Activated CD8-positive, alpha-beta memory T cell treated with anti-CD3 and anti-CD28 coated beads for 36 hours (primary cell): ENCODE data around the gene LRBA. TPM values are rescaled to one million over a fixed set of nuclear protein-coding genes. Genes with fewer than 3 reads are reported as not detected.
"Not testable (repeated sequence)": the region's sequence is repeated elsewhere in the genome, so short reads cannot be mapped to it uniquely, and the experiment has no call there.

Source experiments
- CTCF ChIA-PET: fragments of 350-600 bp; sonication (Branson Sonifier 250); formaldehyde crosslinking; loops from one replicate; lab custom pipeline; 2021; ENCODE audit warnings: antibody characterized with exemption; lab: Charles Lee
- POLR2A ChIA-PET: fragments of 350-600 bp; sonication (Branson Sonifier 250); formaldehyde crosslinking; loops from one replicate; lab custom pipeline; 2021; ENCODE audit warnings: antibody characterized with exemption; lab: Charles Lee
- total RNA-seq, 2 experiments: library from RNA; stranded (reverse); gene quantifications; one replicate each; pipeline ENCODE4 v1.2.3, GENCODE V29; 2021

Gene LRBA
- total RNA-seq, 2 experiments from 2014 or later, result 62.2 to 64.8 TPM

DNA sequence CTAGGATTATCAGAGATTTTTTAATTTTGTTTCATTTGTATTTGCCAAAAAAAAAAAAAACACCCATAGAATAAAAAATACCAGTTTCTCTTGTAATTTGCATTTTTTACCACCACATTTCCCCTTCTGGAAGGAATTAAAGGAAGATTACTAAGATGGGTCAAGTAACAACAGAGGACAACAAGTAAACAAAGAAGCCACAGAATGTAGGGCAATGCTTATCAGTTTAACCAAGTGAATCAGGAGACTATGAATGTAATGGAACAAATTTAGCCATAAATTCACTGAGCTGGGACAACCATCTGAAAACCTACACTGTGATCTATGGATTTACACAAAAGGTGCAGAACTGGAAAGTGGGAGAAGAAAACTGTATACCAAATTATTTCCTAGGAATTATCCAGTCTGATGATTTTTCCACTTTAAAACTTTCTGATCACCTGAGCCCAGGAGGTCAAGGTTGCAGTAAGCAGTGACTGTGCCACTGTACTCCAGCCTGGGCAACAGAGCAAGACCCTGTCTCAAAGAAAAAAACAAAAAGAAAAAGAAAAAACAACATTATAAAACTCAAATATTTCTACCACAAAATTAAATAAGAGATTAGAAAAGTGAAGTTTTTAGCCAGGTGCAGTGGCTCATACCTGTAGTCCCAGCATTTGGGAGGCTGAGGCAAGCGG is 32.4 kb downstream of the LRBA start:
- ChIA-PET CTCF (no interaction called here), POLR2A (no interaction called here)

DNA sequence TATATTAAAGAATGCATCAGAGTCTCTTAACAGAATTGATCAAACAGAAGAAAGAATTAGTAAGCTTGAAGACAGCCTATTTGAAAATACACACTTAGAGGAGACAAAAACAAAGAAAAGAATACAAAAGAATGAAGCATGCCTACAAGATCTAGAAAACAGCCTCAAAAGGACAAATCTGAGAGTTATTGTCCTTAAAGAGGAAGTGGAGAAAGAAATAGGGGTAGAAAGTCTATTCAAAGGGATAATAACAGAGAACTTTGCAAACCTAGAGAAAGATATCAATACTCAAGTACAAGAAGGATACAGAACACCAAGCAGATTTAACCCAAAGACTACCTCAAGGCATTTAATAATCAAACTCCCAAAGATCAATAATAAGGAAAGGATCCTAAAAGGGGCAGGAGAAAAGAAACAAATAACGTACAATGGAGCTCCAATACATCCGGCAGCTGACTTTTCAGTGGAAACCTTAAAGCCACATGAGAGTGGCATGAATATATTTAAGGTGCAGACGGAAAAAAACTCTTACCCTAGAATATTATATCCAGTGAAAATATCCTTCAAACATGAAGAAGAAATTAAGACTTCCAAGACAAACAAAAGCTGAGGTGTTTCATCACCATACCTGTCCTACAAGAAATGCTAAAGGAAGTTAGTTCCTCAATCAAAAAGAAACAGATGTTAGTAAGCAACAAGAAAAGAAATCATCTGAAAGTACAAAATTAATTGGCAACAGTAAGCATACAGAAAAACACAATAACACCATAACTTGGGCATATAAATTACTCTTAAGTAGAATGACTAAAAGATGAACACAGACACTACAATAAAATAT is 36.1 kb downstream of the LRBA start:
- CTCF ChIA-PET, result no interaction called here
- POLR2A ChIA-PET, result no interaction called here

DNA sequence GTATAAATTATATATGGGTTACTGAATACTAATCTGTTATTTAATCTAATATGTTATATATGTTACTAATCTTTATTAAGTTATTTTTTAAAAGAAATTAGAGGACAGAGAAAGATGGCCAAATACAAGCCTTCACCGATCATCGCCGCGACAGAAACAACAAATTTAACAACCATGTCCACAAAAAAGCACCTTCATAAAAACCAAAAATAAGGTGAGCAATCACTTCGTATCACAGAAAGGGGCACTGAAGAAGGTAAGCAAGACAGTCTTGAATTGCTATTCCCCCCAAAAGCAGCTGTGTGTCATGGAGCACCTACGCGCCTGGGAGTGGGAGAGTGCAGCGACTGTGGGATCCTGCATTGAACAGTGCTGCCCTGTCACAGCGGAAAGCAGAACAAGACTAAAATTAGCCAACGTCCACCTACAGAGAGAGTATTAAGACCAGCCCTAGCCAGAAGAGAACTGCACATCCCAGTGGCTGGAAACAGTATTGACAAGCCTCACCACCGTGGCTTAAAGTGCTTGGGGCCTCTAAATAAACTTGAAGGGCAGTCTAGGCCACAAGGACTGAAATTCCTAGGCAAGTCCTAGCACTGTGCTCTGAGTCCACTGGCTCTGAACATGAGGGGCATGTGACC is 38.5 kb downstream of the LRBA start:
- POLR2A ChIA-PET, result no interaction called here
- CTCF ChIA-PET, result interaction anchor here (0.6 kb wide), 1 partner anchor 8 kb away, joined by 3 read pairs; no protein-coding TSS in a partner anchor

DNA sequence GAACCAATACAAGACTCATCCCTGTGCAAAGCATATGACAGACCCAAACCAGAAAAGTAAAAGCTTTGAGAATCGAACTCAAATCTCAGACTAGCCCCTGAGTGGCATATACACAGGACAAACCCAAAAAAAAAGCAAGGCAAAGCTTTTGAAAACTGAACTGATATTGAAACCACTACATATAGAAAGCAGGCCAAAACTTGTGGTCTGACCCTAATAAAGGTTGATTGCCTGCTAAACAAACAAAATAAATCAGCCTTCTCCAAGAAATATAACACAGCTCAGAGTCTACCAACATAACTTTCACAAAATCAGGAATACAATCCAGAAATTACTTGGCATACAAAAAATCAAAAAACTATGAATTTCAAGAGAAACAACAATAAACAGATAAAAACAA is 40.3 kb downstream of the LRBA start:
- ChIA-PET CTCF (no interaction called here), POLR2A (no interaction called here)

DNA sequence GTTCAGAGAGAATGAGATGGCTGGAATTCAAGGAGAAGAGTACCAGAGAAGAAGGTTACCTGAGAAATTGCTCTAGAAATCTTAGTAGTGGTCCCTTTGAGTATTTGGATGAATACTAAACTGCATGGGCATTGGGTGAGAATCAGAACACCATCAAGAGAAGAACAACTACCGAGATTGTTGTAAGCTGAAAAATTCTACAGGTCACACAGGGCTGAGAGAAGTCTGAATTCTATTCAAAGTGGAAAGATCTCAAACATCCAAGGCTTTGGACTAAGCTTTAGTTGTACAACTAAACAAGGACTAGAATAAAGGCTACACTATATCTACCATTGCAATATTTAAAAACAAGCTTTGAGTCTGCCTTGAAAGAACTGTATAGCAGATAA is 40.8 kb downstream of the LRBA start:
- ChIA-PET CTCF (no interaction called here), POLR2A (no interaction called here)

DNA sequence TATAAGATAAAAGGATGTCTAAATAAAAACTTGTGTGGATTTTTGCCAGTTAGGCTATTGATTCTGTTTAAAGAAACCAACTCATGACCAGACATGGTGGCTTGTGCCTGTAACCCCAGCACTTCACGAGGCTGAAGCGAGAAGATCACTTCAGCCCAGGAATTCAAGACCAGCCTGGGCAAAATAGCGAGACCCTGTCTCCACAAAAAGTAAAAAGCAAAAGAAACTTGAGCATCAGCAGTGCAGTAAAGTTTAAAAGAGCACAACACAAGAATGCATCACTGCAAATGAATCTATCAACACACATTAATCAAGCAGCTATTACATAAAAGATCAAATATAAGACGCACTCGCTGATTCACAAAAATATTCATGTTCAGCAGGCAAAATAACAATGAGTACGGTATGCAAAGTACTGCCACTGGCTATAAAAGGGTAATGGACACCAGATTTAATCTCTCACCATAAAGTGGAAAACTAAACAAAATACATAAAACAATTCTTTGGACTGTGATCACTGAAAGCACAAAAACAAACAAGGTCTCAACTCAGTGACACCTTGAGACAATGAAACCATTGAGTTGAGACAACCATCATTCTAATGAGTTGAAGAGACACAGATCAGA is 41.3 kb downstream of the LRBA start:
- ChIA-PET POLR2A (no interaction called here), CTCF (no interaction called here)

DNA sequence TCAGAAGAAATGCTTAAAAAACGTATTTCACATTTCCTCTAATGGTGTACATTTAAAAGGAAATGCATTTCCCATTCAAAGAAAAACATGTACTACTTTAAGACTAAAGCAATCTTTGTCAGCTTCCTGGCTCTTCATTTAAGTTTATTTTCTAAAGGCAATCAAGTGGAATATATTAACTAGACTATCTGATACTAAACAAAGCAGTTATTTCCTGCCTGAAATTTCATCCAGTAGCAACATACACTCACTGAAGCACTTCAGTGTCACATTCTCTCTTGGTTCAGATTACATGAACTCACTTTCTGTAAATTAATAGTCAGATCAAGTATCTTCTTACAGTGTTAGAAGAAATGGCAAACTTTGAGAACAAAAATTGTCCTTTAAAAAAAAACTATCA is 42.5 kb downstream of the LRBA start:
- ChIA-PET CTCF (interaction anchor here (2.8 kb wide), 1 partner anchor 12 kb away, joined by 10 read pairs; no protein-coding TSS in a partner anchor), POLR2A (no interaction called here)

DNA sequence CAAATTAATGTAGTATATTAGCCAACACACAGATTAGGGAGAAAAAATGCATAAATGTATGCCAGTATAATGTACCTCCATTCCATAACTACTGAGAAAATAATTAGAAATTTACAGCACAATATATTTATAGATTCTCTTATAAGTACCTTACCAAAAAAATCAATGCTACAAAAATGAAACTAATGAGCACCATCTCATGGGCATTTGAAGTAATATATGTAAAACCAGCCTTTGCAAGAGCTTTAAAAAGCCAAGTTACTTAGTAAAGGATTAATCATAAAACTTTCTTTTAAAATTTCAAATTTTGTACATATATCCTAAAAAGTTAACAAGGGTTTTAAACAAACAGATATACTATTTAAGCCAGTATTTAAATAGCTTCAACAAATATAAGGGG is 43.2 kb downstream of the LRBA start:
- ChIA-PET CTCF (interaction anchor here (2.8 kb wide), 1 partner anchor 11 kb away, joined by 10 read pairs; no protein-coding TSS in a partner anchor), POLR2A (interaction anchor here (1.3 kb wide), 1 partner anchor 44 kb away, joined by 3 read pairs; no protein-coding TSS in a partner anchor)

DNA sequence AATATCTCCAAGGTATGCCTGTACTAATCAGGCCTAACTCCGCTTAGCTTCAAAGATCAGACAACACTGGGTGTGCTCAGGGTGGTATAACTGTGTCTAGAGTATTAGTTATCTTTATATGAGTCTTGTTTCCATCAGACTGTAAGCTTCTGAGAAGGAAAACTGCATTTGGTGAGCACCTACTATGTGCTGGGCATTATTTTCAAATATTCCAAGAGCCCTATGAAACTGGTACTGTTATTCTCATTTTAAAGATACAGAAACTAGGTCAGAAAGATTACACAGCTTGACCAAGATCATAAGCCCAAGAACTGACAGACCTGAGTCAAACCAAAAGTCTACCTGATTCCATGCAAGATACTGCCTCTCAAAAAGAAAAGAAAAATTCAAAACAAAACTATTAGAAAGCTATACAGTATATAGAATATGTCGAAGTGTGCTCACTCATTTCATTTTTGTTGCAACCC is 44.4 kb downstream of the LRBA start:
- CTCF ChIA-PET, result interaction anchor here (0.7 to 2.8 kb wide), 5 partner anchors 10 to 775 kb away, joined by 3 to 10 read pairs (median 3); no protein-coding TSS in a partner anchor
- POLR2A ChIA-PET, result interaction anchor here (1.3 kb wide), 1 partner anchor 46 kb away, joined by 3 read pairs; no protein-coding TSS in a partner anchor

DNA sequence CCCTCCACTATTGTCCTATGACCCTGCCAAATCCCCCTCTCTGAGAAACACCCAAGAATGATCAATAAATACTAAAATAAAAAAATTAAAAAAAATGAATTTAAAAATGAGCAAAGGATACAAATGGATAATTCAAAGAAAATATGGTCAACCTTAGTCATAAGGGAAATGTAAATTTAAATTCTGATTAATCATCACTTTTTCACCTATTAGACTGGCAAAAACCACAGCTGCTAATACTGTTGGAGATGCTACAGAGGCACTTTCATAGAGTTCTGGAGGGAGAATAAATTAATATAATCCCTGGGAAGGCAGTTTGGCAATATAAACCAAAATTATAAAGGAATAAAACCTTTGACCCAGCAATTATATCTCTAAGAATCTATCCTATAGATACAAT is 50.3 kb downstream of the LRBA start:
- CTCF ChIA-PET, result no interaction called here
- POLR2A ChIA-PET, result no interaction called here

DNA sequence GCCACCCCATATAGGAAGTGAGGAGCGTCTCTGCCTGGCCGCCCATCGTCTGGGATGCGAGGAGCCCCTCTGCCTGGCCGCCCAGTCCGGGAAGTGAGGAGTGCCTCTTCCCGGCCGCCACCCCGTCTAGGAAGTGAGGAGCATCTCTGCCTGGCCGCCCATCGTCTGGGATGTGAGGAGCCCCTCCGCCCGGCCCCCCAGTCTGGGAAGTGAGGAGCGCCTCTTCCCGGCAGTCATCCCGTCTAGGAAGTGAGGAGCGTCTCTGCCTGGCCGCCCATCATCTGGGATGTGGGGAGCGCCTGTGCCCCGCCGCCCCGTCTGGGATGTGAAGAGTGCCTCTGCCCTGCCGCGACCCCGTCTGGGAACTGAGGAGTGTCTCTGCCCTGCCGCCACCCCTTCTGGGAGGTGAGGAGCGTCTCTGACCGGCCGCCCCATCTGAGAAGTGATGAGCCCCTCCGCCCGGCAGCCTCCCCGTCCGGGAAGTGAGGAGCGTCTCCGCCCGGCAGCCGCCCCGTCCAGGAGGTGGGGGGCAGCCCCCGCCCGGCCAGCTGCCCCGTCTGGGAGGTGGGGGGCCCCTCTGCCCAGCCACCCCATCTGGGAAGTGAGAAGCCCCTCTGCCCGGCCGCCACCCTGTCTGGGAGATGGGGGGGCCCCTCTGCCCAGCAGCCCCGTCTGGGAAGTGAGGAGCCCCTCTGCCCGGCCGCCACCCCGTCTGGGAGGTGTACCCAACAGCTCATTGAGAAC is 51.3 kb downstream of the LRBA start:
- POLR2A ChIA-PET, CTCF ChIA-PET: not testable (repeated sequence)

DNA sequence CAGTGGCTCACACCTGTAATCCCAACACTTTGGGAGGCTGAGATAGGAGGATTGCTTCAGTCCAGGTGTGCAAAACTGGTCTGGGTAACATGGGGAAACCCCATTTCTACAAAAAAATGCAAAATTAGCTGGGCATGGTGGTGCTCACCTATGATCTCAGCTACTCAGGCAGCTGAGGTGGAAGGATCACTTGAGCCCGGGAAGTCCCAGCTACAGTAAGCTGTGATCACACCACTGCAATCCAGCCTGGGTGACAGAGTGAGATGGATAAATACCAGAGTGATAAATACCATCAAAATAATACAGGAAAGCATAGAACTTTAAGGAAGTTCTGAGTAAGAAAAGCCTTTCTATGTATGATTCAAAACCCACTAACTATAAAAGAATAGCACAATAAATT is 52.8 kb downstream of the LRBA start:
- ChIA-PET CTCF (interaction anchor here (0.6 kb wide), 2 partner anchors 41 to 1679 kb away, joined by 3 to 5 read pairs; no protein-coding TSS in a partner anchor), POLR2A (interaction anchor here (1.0 kb wide), 1 partner anchor 25 kb away, joined by 3 read pairs; no protein-coding TSS in a partner anchor)

DNA sequence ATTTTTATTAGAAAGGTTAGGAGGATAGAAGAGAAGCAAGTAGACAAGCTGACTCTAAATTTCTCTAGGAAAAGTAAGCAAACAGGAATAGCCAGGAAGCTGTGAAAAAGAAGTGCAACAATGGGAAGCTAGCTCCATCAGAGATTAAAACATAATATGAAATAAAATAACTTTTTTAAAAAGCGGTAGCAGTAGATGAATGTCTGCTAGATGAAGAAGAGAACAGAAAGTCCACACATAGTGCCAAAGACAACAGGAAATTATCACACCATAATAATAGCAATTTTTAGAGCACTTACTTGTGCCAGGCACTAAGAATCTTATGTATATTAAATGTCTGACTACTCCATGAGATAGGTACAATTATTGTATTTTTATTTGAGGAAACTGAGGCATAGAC is 53.5 kb downstream of the LRBA start:
- POLR2A ChIA-PET, result no interaction called here

DNA sequence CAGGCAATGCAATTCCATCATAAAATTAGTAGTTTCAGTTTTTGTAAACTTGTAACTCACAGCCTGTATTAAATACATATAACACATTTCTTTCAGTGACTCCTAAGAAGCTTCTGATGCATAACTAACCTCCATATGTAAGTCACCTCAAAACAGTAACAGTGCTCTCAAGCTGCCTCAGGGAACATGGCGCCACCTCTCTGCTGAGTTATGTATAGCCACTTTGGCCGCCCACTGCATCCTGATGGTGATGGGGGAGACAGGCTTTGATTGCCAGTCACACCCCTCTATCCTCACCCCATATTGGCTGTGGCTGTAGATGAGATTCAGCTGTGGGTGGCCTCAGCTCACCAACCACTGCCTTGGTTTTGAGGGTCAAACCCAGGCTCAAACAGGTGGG is 54.3 kb downstream of the LRBA start:
- CTCF ChIA-PET, result interaction anchor here (0.9 to 1.5 kb wide), 7 partner anchors 10 to 104 kb away, joined by 3 to 10 read pairs (median 3); no protein-coding TSS in a partner anchor

More for the DNA sequence above, 53.5 kb downstream of the LRBA start:
- CTCF ChIA-PET, result interaction anchor here (0.9 to 1.5 kb wide), 5 partner anchors 9 to 105 kb away, joined by 3 to 10 read pairs (median 3); no protein-coding TSS in a partner anchor

DNA sequence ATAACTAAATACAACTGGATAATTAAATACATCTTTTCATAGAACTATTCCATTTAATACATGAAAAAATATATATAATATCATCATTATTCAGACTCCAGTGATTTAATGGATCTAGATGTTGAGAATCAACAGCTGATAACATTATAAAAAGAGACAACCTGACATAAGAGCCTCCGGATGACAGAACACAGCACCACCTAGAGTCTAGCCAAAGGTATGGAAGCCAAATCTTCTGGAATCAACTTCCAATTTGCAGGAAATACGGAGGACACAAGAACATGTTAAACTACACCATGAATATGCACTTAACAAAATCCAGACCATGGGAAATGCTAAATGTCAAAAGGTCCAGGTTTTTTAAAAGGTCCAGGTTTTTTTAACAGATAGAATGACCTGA is 55.0 kb downstream of the LRBA start:
- CTCF ChIA-PET, result interaction anchor here (0.9 to 1.5 kb wide), 5 partner anchors 11 to 66 kb away, joined by 3 to 10 read pairs (median 3); no protein-coding TSS in a partner anchor
- POLR2A ChIA-PET, result no interaction called here

More for the DNA sequence above, 54.3 kb downstream of the LRBA start:
- POLR2A ChIA-PET, result no interaction called here

DNA sequence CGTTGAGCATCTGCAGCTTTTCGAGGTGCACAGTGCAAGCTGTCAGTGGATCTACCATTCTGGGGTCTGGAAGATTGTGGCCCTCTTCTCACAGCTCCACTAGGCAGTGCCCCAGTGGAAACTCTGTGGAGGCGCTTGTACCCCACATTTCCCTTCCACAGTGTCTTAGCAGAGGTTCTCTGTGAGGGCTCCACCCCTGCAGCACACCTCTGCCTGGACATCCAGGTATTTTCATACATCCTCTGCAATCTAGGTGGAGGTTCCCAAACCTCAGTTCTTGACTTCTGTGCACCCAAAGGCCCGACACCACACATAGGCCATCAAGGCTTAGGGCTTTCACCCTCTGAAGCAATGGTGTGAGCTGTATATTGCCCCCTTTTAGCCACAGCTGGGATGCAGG is 57.1 kb downstream of the LRBA start:
- CTCF ChIA-PET, POLR2A ChIA-PET: not testable (repeated sequence)

DNA sequence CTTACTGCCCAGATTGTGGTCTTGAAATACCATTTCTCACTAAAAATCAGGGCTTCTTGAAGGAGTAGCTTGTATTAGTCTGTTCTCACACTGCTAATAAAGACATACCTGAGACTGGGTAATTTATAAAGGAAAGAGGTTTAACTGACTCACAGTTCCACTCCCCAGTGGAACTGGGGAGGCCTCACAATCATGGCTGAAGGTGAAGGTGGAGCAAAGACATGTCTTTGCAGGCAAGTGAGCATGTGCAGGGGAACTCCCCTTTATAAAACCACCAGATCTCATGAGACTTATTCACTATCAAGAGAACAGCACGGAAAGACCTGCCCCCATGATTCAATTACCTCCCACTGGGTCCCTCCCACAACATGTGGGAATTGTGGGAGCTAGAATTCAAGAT is 58.0 kb downstream of the LRBA start:
- POLR2A ChIA-PET, result interaction anchor here (0.6 kb wide), 1 partner anchor 139 kb away, joined by 4 read pairs; no protein-coding TSS in a partner anchor
- CTCF ChIA-PET, result not testable (repeated sequence)

DNA sequence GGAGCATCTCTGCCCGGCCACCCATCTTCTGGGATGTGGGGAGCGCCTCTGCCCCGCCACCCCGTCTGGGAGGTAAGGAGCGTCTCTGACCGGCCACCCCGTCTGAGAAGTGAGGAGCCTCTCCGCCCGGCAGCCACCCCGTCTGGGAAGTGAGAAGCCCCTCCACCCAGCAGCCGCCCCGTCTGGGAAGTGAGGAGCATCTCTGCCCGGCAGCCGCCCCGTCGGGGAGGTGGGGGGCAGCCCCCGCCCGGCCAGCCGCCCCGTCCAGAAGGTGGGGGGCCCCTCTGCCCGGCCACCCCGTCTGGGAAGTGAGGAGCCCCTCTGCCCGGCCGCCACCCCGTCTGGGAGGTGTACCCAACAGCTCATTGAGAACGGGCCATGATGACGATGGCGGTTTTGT is 61.2 kb downstream of the LRBA start:
- POLR2A ChIA-PET, CTCF ChIA-PET: not testable (repeated sequence)
